HEK293 (cell line): ENCODE measurements around the gene RAB6D.
"Not testable (repeated sequence)": the region's sequence is repeated elsewhere in the genome, so short reads cannot be mapped to it uniquely, and the experiment has no call there.

Source experiments
- CTCF ChIA-PET: fragments of 350-600 bp; formaldehyde crosslinking; extraction: SDS; loops from one replicate; lab custom pipeline; 2021; ENCODE audit warnings: antibody characterized with exemption; lab: Yijun Ruan, JAX
- POLR2A ChIA-PET: fragments of 300-600 bp; formaldehyde crosslinking; extraction: SDS; loops from one replicate; lab custom pipeline; 2020; ENCODE audit warnings: antibody characterized with exemption, inconsistent platforms; lab: Yijun Ruan, JAX
- H3K27ac ChIP-seq: fragments of 200-500 bp; sonication (Bioruptor generic); 2 replicates; pipeline ENCODE4 v1.5.1; 2014; ENCODE audit warnings: low read depth, low read length, control low read depth, inconsistent platforms; ENCODE audit errors: extremely low read depth
- H3K36me3 ChIP-seq, 2 experiments: fragments of 200-500 bp in 1 of 2; sonication (Bioruptor generic) in 1 of 2; 1 replicate in 1 of 2; 2 replicates in 1 of 2; pipeline ENCODE4 v1.5.1; 2014 to 2017; ENCODE audit warnings: inconsistent platforms in 2 of 2, low read length in 2 of 2; ENCODE audit not compliant: control insufficient read depth in 2 of 2, insufficient read depth in 1 of 2
- H3K4me1 ChIP-seq: fragments of 200-500 bp; sonication (Bioruptor generic); 2 replicates; pipeline ENCODE4 v1.5.1; 2014; ENCODE audit warnings: mild to moderate bottlenecking, low read length, inconsistent platforms; ENCODE audit not compliant: control insufficient read depth, insufficient read depth
- H3K4me3 ChIP-seq: 2 replicates; pipeline ENCODE4 v1.5.1; 2011; ENCODE audit warnings: low read depth, mild to moderate bottlenecking, control low read depth, low read length, moderate library complexity
- H3K9me3 ChIP-seq: fragments of 200-500 bp; sonication (Bioruptor generic); 2 replicates; pipeline ENCODE4 v1.5.1; 2014; ENCODE audit warnings: low read depth, low read length, inconsistent platforms; ENCODE audit not compliant: control insufficient read depth, insufficient read depth
- CTCF ChIP-seq: fragments of 450-650 bp; formaldehyde crosslinking; IDR thresholded peaks from 2 replicates; pipeline ENCODE4 v1.5.1; 2016; ENCODE audit warnings: missing biosample characterization, missing genetic modification characterization
- FEZF1 ChIP-seq: fragments of 450-650 bp; formaldehyde crosslinking; IDR thresholded peaks from 2 replicates; pipeline ENCODE4 v1.5.1; 2016; ENCODE audit warnings: missing biosample characterization, missing genetic modification characterization
- OSR2 ChIP-seq: fragments of 450-650 bp; formaldehyde crosslinking; IDR thresholded peaks from 2 replicates; pipeline ENCODE4 v1.5.1; 2016; ENCODE audit warnings: missing biosample characterization, missing genetic modification characterization
- ZBTB11 ChIP-seq: fragments of 450-650 bp; formaldehyde crosslinking; conservative IDR thresholded peaks from 2 replicates; pipeline ENCODE4 v1.5.1; 2016; ENCODE audit warnings: low read depth, missing biosample characterization, missing genetic modification characterization
- ZBTB26 ChIP-seq: fragments of 450-650 bp; formaldehyde crosslinking; optimal IDR thresholded peaks from 2 replicates; pipeline ENCODE3; 2016; ENCODE audit warnings: missing biosample characterization, mild to moderate bottlenecking, missing genetic modification characterization
- ZNF266 ChIP-seq: fragments of 450-650 bp; formaldehyde crosslinking; IDR thresholded peaks from 2 replicates; pipeline ENCODE4 v1.5.1; 2016; ENCODE audit warnings: missing biosample characterization, missing genetic modification characterization, low read depth
- ZNF292 ChIP-seq: fragments of 450-650 bp; formaldehyde crosslinking; IDR thresholded peaks from 2 replicates; pipeline ENCODE4 v1.5.1; 2016; ENCODE audit warnings: low read depth, missing biosample characterization, missing genetic modification characterization, borderline replicate concordance
- ZNF362 ChIP-seq: fragments of 450-650 bp; formaldehyde crosslinking; IDR thresholded peaks from 2 replicates; pipeline ENCODE4 v1.5.1; 2016; ENCODE audit warnings: missing biosample characterization, missing genetic modification characterization
- ZNF423 ChIP-seq: fragments of 450-650 bp; formaldehyde crosslinking; IDR thresholded peaks from 2 replicates; pipeline ENCODE4 v1.5.1; 2016; ENCODE audit warnings: missing biosample characterization, missing genetic modification characterization
- ZNF654 ChIP-seq: fragments of 450-650 bp; formaldehyde crosslinking; IDR thresholded peaks from 2 replicates; pipeline ENCODE4 v1.5.1; 2016; ENCODE audit warnings: low read depth, missing biosample characterization, missing genetic modification characterization
- ZNF664 ChIP-seq: fragments of 450-650 bp; formaldehyde crosslinking; IDR thresholded peaks from 2 replicates; pipeline ENCODE4 v1.5.1; 2016; ENCODE audit warnings: missing biosample characterization, missing genetic modification characterization
- ZSCAN18 ChIP-seq: fragments of 450-650 bp; formaldehyde crosslinking; IDR thresholded peaks from 2 replicates; pipeline ENCODE4 v1.5.1; 2016; ENCODE audit warnings: missing biosample characterization, missing genetic modification characterization
- ZXDB ChIP-seq: fragments of 450-650 bp; formaldehyde crosslinking; IDR thresholded peaks from 2 replicates; pipeline ENCODE4 v1.5.1; 2016; ENCODE audit warnings: missing biosample characterization, missing genetic modification characterization

RAB6D gene

GRCh38 chr2:131363703-131364186, at the start of gene RAB6D:
RAB6D (minus strand) TSS chr2:131364168; CDS start chr2:131363720, 448 bp downstream.
- CTCF ChIA-PET, H3K9me3 ChIP-seq, H3K36me3 ChIP-seq, H3K27ac ChIP-seq, H3K4me1 ChIP-seq, POLR2A ChIA-PET: not testable (repeated sequence)
- peak; percentile 50 for TF ChIP-seq ZBTB26 (tag by site-specific recombination)
- peak within 1 kb of the TSS; percentile 54 for H3K4me3 ChIP-seq

- no peaks in the 10 kb centered on the region for H3K9me3 ChIP-seq
- H3K27ac ChIP-seq: no peak overlapping the region
- ChIA-PET POLR2A (no interaction called here), CTCF (interaction anchor here (0.6 to 2.7 kb wide), 13 partner anchors 9 to 1163 kb away, joined by 3 to 29 read pairs (median 5); partner anchors contain the start of gene MZT2A)
- H3K36me3 ChIP-seq: no peaks in the 10 kb centered on the region
- H3K4me1 ChIP-seq: no peaks in the 10 kb centered on the region
- H3K4me3 ChIP-seq: no peak overlapping the region
- peak; percentile 65 for TF ChIP-seq CTCF
- 0 out of 2 replicates have a peak, but pooled peaks have one; percentile 33 for TF ChIP-seq ZNF362 (tag by site-specific recombination)
- no peak for TF ChIP-seq ZSCAN18 (tag by site-specific recombination)
- TF ChIP-seq FEZF1 (tag by site-specific recombination): no peak
- TF ChIP-seq ZNF292 (tag by site-specific recombination): no peak
- no peak for TF ChIP-seq ZBTB11 (tag by site-specific recombination)
- no peak for TF ChIP-seq ZNF664 (tag by site-specific recombination)
- TF ChIP-seq ZXDB: no peak
- no peak for TF ChIP-seq OSR2
- no peak for TF ChIP-seq ZNF266 (tag by site-specific recombination)
- peak; percentile 90 for TF ChIP-seq ZNF654
- TF ChIP-seq ZNF423 (tag by site-specific recombination): no peak
These were observed 49.3 kb upstream of the RAB6D start for GRCh38 chr2:131413148-131413747.
